ENCODE measurements around the gene KCNT1.
A peak's percentile ranks its signal among the peaks of the same experiment; 100 is the strongest.
"Not testable (repeated sequence)": the region's sequence is repeated elsewhere in the genome, so short reads cannot be mapped to it uniquely, and the experiment has no call there.

KCNT1 gene

DNA sequence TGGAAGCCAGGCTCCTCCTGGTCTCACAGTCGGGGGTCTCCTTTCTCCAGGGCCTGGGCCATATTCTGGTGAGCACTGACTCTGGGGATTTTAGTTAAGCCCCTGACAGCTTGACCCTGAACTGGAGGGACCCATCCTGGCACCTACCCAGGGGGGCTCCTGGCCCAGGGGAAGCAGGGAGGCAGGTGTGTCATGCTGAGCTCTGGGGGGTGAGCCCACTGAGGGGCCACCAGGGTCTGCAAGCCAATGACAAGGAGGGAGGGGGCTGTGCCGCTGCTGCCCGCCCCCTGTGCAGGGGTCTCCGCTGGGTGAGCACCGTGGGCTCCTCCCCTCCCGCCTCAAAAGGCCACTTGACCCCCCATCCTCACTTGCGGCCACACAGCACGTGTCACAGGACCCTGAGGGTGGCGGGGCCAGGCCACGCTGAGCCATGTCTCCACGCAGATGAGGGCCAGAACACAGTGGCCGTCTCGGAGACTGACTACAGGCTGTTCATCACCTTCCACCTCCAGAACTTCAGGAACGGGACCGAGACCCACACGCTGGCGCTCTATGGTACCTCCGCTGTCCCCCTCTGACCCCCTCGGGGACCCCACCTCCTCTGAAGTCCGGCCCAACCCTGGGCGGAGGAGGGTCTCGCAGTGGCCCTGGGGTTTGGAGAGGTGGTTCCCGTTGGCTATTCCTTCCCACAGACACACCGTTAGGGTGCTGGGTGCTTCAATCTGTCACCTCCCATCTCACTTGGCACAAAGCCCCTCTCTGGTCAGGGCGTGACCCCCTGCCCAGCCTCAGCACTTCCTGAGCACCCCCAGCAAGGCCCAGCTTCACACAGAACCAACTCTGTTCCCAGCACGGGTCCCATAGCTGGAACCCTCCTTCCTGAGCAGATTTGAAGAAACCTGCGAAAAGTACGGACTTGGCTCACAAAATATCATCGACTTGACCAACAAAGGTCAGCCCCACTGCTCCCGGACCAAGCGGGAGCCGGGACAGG lies 36.9 kb upstream of the KCNT1 start:
- H3K4me3 ChIP-seq (ENCODE audit: low read depth, low read length) = no peak overlapping the region
- no peak for DNase-seq (ENCODE audit: low read depth)
- TF ChIP-seq, protein P1, sequence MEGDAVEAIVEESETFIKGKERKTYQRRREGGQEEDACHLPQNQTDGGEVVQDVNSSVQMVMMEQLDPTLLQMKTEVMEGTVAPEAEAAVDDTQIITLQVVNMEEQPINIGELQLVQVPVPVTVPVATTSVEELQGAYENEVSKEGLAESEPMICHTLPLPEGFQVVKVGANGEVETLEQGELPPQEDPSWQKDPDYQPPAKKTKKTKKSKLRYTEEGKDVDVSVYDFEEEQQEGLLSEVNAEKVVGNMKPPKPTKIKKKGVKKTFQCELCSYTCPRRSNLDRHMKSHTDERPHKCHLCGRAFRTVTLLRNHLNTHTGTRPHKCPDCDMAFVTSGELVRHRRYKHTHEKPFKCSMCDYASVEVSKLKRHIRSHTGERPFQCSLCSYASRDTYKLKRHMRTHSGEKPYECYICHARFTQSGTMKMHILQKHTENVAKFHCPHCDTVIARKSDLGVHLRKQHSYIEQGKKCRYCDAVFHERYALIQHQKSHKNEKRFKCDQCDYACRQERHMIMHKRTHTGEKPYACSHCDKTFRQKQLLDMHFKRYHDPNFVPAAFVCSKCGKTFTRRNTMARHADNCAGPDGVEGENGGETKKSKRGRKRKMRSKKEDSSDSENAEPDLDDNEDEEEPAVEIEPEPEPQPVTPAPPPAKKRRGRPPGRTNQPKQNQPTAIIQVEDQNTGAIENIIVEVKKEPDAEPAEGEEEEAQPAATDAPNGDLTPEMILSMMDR (IDR thresholded peaks at IDR 0.05; ENCODE audit: low read depth, low read length) = no peak
- TF ChIP-seq MYC (IDR thresholded peaks at IDR 0.05; ENCODE audit: low read depth, low read length) = no peak
- no peak for TF ChIP-seq POLR2A (IDR thresholded peaks at IDR 0.05; ENCODE audit: extremely low read depth, insufficient read length)
- TF ChIP-seq, protein P2, sequence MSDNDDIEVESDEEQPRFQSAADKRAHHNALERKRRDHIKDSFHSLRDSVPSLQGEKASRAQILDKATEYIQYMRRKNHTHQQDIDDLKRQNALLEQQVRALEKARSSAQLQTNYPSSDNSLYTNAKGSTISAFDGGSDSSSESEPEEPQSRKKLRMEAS (IDR thresholded peaks at IDR 0.05; ENCODE audit: low read depth, low read length) = no peak

DNA sequence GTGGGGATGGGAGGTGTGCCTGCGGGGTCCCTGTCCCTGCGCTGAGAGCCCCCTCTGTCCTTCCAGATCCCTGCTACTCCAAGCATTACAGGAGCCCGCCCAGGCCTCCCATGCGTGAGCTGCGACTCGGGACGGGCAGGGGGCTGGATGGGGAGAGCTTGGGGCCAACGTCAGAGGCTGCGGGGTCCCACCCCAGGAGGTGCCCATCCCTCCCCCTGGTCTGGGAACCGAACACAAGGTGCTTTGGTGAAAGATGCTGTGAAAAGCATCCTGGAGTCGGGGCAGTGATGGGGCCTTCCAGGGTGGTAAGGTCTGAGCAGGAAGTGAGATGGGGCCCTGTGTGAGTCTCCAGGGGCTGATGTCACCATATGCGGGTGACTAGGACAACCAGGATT lies 36.2 kb upstream of the KCNT1 start:
- DNase-seq (ENCODE audit: low read depth) = peak; percentile 31
- TF ChIP-seq, protein P2 (IDR thresholded peaks at IDR 0.05; ENCODE audit: low read depth, low read length) = no peak
- TF ChIP-seq, protein P1 (IDR thresholded peaks at IDR 0.05; ENCODE audit: low read depth, low read length) = no peak
- TF ChIP-seq POLR2A (IDR thresholded peaks at IDR 0.05; ENCODE audit: extremely low read depth, insufficient read length) (no peak), MYC (IDR thresholded peaks at IDR 0.05; ENCODE audit: low read depth, low read length) (no peak)
- H3K4me3 ChIP-seq (ENCODE audit: low read depth, low read length) = no peak overlapping the region

DNA sequence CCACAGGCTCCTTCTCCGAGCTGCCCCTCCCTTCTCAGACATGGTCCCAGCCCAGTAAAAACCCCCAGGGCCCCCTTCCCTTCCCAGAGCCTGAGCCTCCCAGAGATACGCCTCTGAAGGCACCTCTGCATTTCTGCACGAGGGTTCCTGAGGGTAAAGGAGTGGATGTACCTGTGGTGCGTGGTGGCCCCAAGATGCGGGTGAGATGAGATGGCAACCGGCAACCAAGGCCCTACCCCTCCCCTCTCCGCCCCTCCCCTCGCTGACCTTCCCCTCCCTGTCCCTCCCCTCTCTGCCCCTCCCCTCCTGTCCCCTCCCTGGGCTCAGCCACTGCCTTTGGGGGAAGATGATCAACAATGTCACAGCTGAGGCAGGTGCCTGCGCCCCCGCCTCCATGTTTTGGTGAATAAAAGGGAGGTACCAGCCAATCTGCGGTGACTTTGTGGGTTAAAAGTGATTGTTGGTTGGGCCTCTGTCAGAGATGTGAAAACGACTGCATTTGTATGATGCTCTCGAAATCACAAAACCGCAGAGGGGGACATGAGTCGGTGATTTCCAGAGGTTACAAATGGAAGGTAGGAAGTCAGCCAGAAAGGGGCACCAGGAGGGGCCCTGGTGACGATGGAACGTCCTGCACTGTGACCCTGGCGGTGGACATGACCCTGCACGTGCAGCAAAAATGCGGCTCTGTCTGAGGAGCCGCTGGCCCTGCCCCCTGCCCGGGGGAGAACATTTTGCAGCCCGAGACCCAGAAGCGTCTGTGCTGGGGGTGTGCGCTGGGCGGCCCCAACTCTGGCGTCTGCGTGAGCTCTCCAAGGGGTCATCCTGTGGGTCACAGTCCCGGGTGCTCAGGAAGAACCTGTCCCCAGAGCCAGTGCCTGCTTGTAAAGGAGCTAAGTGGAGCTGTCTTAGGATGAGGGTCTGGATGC lies 35.2 kb upstream of the KCNT1 start:
- H3K4me3 ChIP-seq (ENCODE audit: low read depth, low read length) = no peak overlapping the region
- no peak for DNase-seq (ENCODE audit: low read depth)
- TF ChIP-seq POLR2A (IDR thresholded peaks at IDR 0.05; ENCODE audit: extremely low read depth, insufficient read length) (no peak), MYC (IDR thresholded peaks at IDR 0.05; ENCODE audit: low read depth, low read length) (no peak)
- TF ChIP-seq, protein P2 (IDR thresholded peaks at IDR 0.05; ENCODE audit: low read depth, low read length) = no peak
- TF ChIP-seq, protein P1 (IDR thresholded peaks at IDR 0.05; ENCODE audit: low read depth, low read length) = no peak

DNA sequence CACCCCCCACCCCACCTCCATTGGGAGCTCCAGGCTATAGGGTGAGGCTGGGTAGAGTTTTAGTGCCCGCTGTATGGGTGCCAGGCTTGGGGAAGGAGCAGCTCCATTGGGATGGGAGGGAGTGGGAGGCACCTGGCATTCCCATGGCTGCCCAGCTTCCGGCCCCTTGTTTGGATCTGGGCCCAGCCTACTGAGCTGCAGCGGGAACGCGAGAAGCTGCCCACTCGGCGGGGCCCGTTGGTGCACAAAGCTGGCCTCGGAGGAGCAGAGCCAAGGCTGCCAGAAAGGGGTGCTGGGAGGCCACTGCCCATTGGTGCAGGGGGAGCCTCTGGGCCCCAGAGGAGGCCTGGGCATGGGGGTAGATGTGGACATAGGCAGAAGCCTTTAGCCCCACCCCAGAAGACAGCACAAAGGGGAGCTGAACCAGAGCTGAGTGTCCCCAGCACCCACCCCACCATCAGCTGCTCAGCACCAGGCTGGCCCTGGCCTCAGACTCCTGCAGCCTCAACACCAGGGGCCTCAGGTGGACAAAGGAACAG lies 34.5 kb upstream of the KCNT1 start:
- DNase-seq (ENCODE audit: low read depth) = no peak
- no peak overlapping the region for H3K4me3 ChIP-seq (ENCODE audit: low read depth, low read length)
- TF ChIP-seq, protein P1 (IDR thresholded peaks at IDR 0.05; ENCODE audit: low read depth, low read length) = no peak
- TF ChIP-seq, protein P2 (IDR thresholded peaks at IDR 0.05; ENCODE audit: low read depth, low read length) = no peak
- no peak for TF ChIP-seq POLR2A (IDR thresholded peaks at IDR 0.05; ENCODE audit: extremely low read depth, insufficient read length)
- TF ChIP-seq MYC (IDR thresholded peaks at IDR 0.05; ENCODE audit: low read depth, low read length) = no peak

DNA sequence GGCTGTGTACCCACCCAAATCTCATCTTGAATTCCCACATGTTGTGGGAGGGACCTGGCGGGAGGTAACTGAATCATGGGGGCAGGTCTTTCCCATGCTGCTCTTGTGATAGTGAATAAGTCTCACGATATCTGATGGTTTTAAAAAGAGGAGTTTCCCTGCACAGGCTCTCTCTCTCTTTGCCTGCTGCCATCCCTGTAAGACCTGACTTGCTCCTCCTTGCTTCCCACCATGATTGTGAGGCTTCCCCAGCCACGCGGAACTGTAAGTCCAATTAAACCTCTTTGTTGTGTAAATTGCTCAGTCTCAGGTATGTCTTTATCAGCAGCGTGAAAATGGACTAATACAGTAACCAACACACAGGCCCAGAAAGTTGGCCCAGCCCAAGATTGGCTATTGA lies 33.0 kb upstream of the KCNT1 start:
- not testable (repeated sequence) for H3K4me3 ChIP-seq (ENCODE audit: low read depth, low read length); DNase-seq (ENCODE audit: low read depth)
